Esophagus squamous epithelium (tissue), 4 donors: ENCODE data around the gene YEATS2.

Experiments used
- CTCF ChIP-seq, 6 experiments: fragments of 450-650 bp in 4 of 6; fragments of 200-600 bp in 2 of 6; sonication (generic) in 2 of 6; IDR thresholded peaks; one replicate each; pipeline ENCODE4 v1.5.1; 2016 to 2019; ENCODE audit warnings: antibody characterized with exemption in 6 of 6, mild to moderate bottlenecking in 4 of 6, moderate library complexity in 4 of 6
- POLR2A ChIP-seq, 4 donors: fragments of 450-650 bp; IDR thresholded peaks; one replicate each; pipeline ENCODE4 v1.6.1; 2017; ENCODE audit warnings: antibody characterized with exemption in 4 of 4, mild to moderate bottlenecking in 4 of 4, moderate library complexity in 3 of 4

- TF ChIP-seq CTCF (IDR thresholded peaks at IDR 0.05) (no peak), POLR2A (IDR thresholded peaks at IDR 0.05) (no peak)
Observed at GRCh38 chr3:183816681-183817510, 119.3 kb downstream of the YEATS2 start.
